ENCODE results near the gene TSC1. TPM values are rescaled to one million over a fixed set of nuclear protein-coding genes. Genes with fewer than 3 reads are reported as not detected.
"Not testable (repeated sequence)": the region's sequence is repeated elsewhere in the genome, so short reads cannot be mapped to it uniquely, and the experiment has no call there.

The TSC1 gene
- polyA plus RNA-seq (2013, experiment 1 of 2) = 17.4 TPM
- 22.2 TPM for polyA plus RNA-seq (2013, experiment 2 of 2)

GRCh38 chr9:132944294-132945185, at the start of gene TSC1:
TSC1 (minus strand) TSS chr9:132944616; CDS start chr9:132928872, 15,744 bp downstream.
- Histone ChIP-seq H3K36me3 (ENCODE audit: insufficient read depth, low read length) (no peaks in the 10 kb centered on the region), H3K4me3 (ENCODE audit: low read length) (peak within 1 kb of the TSS; percentile 98), H3K27ac (ENCODE audit: low read depth, low read length) (peak within 1 kb of the TSS; percentile 99), H3K9ac (ENCODE audit: low read depth, low read length) (peak within 1 kb of the TSS; percentile 99), H3K27me3 (ENCODE audit: insufficient read depth, low read length) (no peaks in the 10 kb centered on the region), H3K9me3 (ENCODE audit: insufficient read depth, low read depth, low read length) (no peaks in the 10 kb centered on the region), H3K4me1 (ENCODE audit: insufficient read depth, low read length) (peaks cover 38% of the 10 kb centered on the region)
- under 1% methylated on average over 65 of the region's 72 CpGs for WGBS

GRCh38 chr9:132993511-132993939, 49.1 kb upstream of the TSC1 start:
- H3K9me3 ChIP-seq (ENCODE audit: insufficient read depth, low read depth, low read length) = no peaks in the 10 kb centered on the region
- no peak overlapping the region for H3K4me3 ChIP-seq (ENCODE audit: low read length)
- no peak overlapping the region for H3K27ac ChIP-seq (ENCODE audit: low read depth, low read length)
- 87% methylated on average over 14 of the region's 14 CpGs for WGBS
- no peak overlapping the region for H3K9ac ChIP-seq (ENCODE audit: low read depth, low read length)
- H3K27me3 ChIP-seq (ENCODE audit: insufficient read depth, low read length) = no peaks in the 10 kb centered on the region
- H3K4me1 ChIP-seq (ENCODE audit: insufficient read depth, low read length) = peaks cover 12% of the 10 kb centered on the region; the same call in 1 of the 2 replicates
- no peaks in the 10 kb centered on the region for H3K36me3 ChIP-seq (ENCODE audit: insufficient read depth, low read length)

- Histone ChIP-seq H3K9me3 (ENCODE audit: insufficient read depth, low read depth, low read length) (no peaks in the 10 kb centered on the region), H3K4me3 (ENCODE audit: low read length) (no peak overlapping the region), H3K27ac (ENCODE audit: low read depth, low read length) (no peak overlapping the region), H3K36me3 (ENCODE audit: insufficient read depth, low read length) (no peaks in the 10 kb centered on the region), H3K9ac (ENCODE audit: low read depth, low read length) (no peak overlapping the region), H3K4me1 (ENCODE audit: insufficient read depth, low read length) (peaks cover 12% of the 10 kb centered on the region; the same call in 1 of the 2 replicates), H3K27me3 (ENCODE audit: insufficient read depth, low read length) (no peaks in the 10 kb centered on the region)
- 81% methylated on average over 16 of the region's 16 CpGs for WGBS
Measured at GRCh38 chr9:132991351-132992300, 47.2 kb upstream of the TSC1 start.

- Histone ChIP-seq H3K9me3 (ENCODE audit: insufficient read depth, low read depth, low read length) (no peaks in the 10 kb centered on the region), H3K9ac (ENCODE audit: low read depth, low read length) (no peak overlapping the region), H3K27me3 (ENCODE audit: insufficient read depth, low read length) (no peaks in the 10 kb centered on the region), H3K27ac (ENCODE audit: low read depth, low read length) (no peak overlapping the region), H3K4me3 (ENCODE audit: low read length) (no peak overlapping the region), H3K4me1 (ENCODE audit: insufficient read depth, low read length) (peaks cover 12% of the 10 kb centered on the region; the same call in 1 of the 2 replicates), H3K36me3 (ENCODE audit: insufficient read depth, low read length) (no peaks in the 10 kb centered on the region)
- WGBS = 95% methylated on average over 14 of the region's 14 CpGs
Measured at GRCh38 chr9:132990781-132991180, 46.4 kb upstream of the TSC1 start.

- H3K27ac ChIP-seq (ENCODE audit: low read depth, low read length); H3K9ac ChIP-seq (ENCODE audit: low read depth, low read length); H3K9me3 ChIP-seq (ENCODE audit: insufficient read depth, low read depth, low read length); H3K4me3 ChIP-seq (ENCODE audit: low read length); H3K27me3 ChIP-seq (ENCODE audit: insufficient read depth, low read length); H3K36me3 ChIP-seq (ENCODE audit: insufficient read depth, low read length): not testable (repeated sequence)
- 86% methylated on average over 4 of the region's 4 CpGs for WGBS
- H3K4me1 ChIP-seq (ENCODE audit: insufficient read depth, low read length) = peaks cover 12% of the 10 kb centered on the region; the same call in 1 of the 2 replicates
Measured at GRCh38 chr9:132989998-132990557, 45.7 kb upstream of the TSC1 start.

- Histone ChIP-seq H3K4me1 (ENCODE audit: insufficient read depth, low read length) (peaks cover 9% of the 10 kb centered on the region; the same call in 1 of the 2 replicates), H3K27ac (ENCODE audit: low read depth, low read length) (no peak overlapping the region), H3K9ac (ENCODE audit: low read depth, low read length) (no peak overlapping the region), H3K36me3 (ENCODE audit: insufficient read depth, low read length) (no peaks in the 10 kb centered on the region), H3K9me3 (ENCODE audit: insufficient read depth, low read depth, low read length) (no peaks in the 10 kb centered on the region), H3K4me3 (ENCODE audit: low read length) (no peak overlapping the region), H3K27me3 (ENCODE audit: insufficient read depth, low read length) (no peaks in the 10 kb centered on the region; the same call in 1 of the 2 replicates)
- 91% methylated on average over 23 of the region's 23 CpGs for WGBS
Measured at GRCh38 chr9:132989414-132989996, 45.1 kb upstream of the TSC1 start.

GRCh38 chr9:132989014-132989310, 44.5 kb upstream of the TSC1 start:
- H3K36me3 ChIP-seq (ENCODE audit: insufficient read depth, low read length) = no peaks in the 10 kb centered on the region
- 94% methylated on average over 13 of the region's 13 CpGs for WGBS
- H3K27ac ChIP-seq (ENCODE audit: low read depth, low read length) = no peak overlapping the region
- no peak overlapping the region for H3K4me3 ChIP-seq (ENCODE audit: low read length)
- H3K27me3 ChIP-seq (ENCODE audit: insufficient read depth, low read length) = no peaks in the 10 kb centered on the region; the same call in 1 of the 2 replicates
- 0 out of 2 replicates have a peak, but pooled peaks cover 5% of the 10 kb centered on the region for H3K4me1 ChIP-seq (ENCODE audit: insufficient read depth, low read length)
- no peaks in the 10 kb centered on the region for H3K9me3 ChIP-seq (ENCODE audit: insufficient read depth, low read depth, low read length)
- H3K9ac ChIP-seq (ENCODE audit: low read depth, low read length) = no peak overlapping the region

GRCh38 chr9:132988244-132989013, 44.0 kb upstream of the TSC1 start:
- Histone ChIP-seq H3K4me1 (ENCODE audit: insufficient read depth, low read length) (no peaks in the 10 kb centered on the region), H3K9ac (ENCODE audit: low read depth, low read length) (no peak overlapping the region), H3K9me3 (ENCODE audit: insufficient read depth, low read depth, low read length) (no peaks in the 10 kb centered on the region), H3K4me3 (ENCODE audit: low read length) (no peak overlapping the region), H3K36me3 (ENCODE audit: insufficient read depth, low read length) (no peaks in the 10 kb centered on the region), H3K27ac (ENCODE audit: low read depth, low read length) (no peak overlapping the region), H3K27me3 (ENCODE audit: insufficient read depth, low read length) (no peaks in the 10 kb centered on the region; the same call in 1 of the 2 replicates)
- WGBS = 91% methylated on average over 14 of the region's 14 CpGs

GRCh38 chr9:132986640-132987620, 42.5 kb upstream of the TSC1 start:
- Histone ChIP-seq H3K36me3 (ENCODE audit: insufficient read depth, low read length) (no peaks in the 10 kb centered on the region), H3K9ac (ENCODE audit: low read depth, low read length) (no peak overlapping the region), H3K27me3 (ENCODE audit: insufficient read depth, low read length) (peaks cover 2% of the 10 kb centered on the region; the same call in 1 of the 2 replicates), H3K9me3 (ENCODE audit: insufficient read depth, low read depth, low read length) (no peaks in the 10 kb centered on the region), H3K4me1 (ENCODE audit: insufficient read depth, low read length) (no peaks in the 10 kb centered on the region), H3K4me3 (ENCODE audit: low read length) (no peak overlapping the region), H3K27ac (ENCODE audit: low read depth, low read length) (no peak overlapping the region)
- 87% methylated on average over 26 of the region's 26 CpGs for WGBS

Measured in HUES64 (cell line).